NCI-H82 treated with DMSO at 0.1 percent for 48 hours (cell line): ENCODE measurements around the gene MALL.
"Not testable (repeated sequence)": the region's sequence is repeated elsewhere in the genome, so short reads cannot be mapped to it uniquely, and the experiment has no call there.

Experiments
- DNase-seq: peaks from one replicate; lab custom pipeline; 2025; ENCODE audit not compliant: unreplicated experiment; lab: John Stamatoyannopoulos, UW

Gene MALL

GRCh38 chr2:110121052-110121334 lies 5.4 kb upstream of the MALL start:
- no peak for DNase-seq

GRCh38 chr2:110120171-110121051 lies 4.8 kb upstream of the MALL start:
- DNase-seq, result no peak

GRCh38 chr2:110116033-110116710 lies 550 bp upstream of the MALL start:
- DNase-seq, result no peak

- no peak for DNase-seq
Observed at GRCh38 chr2:110114831-110115255, 779 bp downstream of the MALL start.

GRCh38 chr2:110113961-110114591 lies 1.5 kb downstream of the MALL start:
- DNase-seq, result no peak

- DNase-seq, result not testable (repeated sequence)
Observed at GRCh38 chr2:110108291-110108690, 7.3 kb downstream of the MALL start.

GRCh38 chr2:110107092-110108079 lies 8.2 kb downstream of the MALL start:
- DNase-seq, result no peak

GRCh38 chr2:110106642-110107041 lies 9.0 kb downstream of the MALL start:
- DNase-seq, result no peak

- no peak for DNase-seq
Observed at GRCh38 chr2:110105608-110106467, 9.8 kb downstream of the MALL start.

- DNase-seq, result no peak
Observed at GRCh38 chr2:110105183-110105582, 10.4 kb downstream of the MALL start.

GRCh38 chr2:110104025-110104771 lies 11.4 kb downstream of the MALL start:
- no peak for DNase-seq

GRCh38 chr2:110103061-110103961 lies 12.3 kb downstream of the MALL start:
- DNase-seq, result no peak

GRCh38 chr2:110101901-110102803 lies 13.5 kb downstream of the MALL start:
- DNase-seq, result no peak

GRCh38 chr2:110101280-110101844 lies 14.3 kb downstream of the MALL start:
- no peak for DNase-seq

GRCh38 chr2:110100880-110101279 lies 14.7 kb downstream of the MALL start:
- DNase-seq, result not testable (repeated sequence)

GRCh38 chr2:110100480-110100879 lies 15.1 kb downstream of the MALL start:
- no peak for DNase-seq
